ENCODE results near the gene KRTAP5-4.
A peak's percentile ranks its signal among the peaks of the same experiment; 100 is the strongest.
"Not testable (repeated sequence)": the region's sequence is repeated elsewhere in the genome, so short reads cannot be mapped to it uniquely, and the experiment has no call there.

Gene KRTAP5-4

DNA sequence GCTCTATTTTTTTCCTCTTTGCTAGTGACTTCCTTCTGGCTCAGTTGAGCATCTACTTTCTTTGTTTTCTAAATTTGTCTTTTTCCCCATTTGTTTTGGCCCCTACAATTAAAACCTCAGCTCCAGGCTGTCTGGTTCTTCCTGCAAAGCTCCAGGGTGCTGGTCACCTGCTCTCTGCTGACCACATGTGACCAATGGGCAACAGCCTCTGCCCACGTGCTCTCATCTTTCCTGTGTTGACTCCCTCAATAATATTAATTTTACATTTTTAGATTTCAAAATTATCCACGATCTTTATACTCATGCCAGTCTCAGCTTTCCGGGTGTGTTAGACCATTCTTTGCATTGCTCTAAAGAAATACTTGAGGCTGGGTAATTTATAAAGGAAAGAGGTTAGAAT is 23.5 kb downstream of the KRTAP5-4 start:
- DNase-seq, result not testable (repeated sequence)

DNA sequence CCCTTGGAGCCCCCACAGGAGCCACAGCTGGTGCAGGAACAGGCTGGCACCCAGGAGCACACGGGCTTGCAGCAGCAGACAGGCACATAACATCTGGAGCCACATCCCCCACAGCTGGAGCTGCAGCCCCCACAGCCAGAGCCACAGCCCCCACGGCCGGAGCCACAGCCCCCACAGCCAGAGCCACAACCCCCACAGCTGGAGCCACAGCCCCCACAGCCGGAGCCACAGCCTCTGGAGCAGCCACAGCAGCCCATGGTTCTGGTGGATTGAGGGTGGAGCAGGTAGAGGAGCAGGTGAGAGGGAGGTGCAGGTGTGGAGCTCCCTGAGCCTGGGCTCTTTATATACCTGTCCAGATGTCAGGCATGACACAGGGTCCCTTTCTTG is 24.0 kb downstream of the KRTAP5-4 start, which contains the start of gene KRTAP5-2:
KRTAP5-2 (minus strand) TSS at position 301 of the 387 bp plus-strand sequence; CDS start at position 257, 44 bp downstream.
- DNase-seq, result no peak

DNA sequence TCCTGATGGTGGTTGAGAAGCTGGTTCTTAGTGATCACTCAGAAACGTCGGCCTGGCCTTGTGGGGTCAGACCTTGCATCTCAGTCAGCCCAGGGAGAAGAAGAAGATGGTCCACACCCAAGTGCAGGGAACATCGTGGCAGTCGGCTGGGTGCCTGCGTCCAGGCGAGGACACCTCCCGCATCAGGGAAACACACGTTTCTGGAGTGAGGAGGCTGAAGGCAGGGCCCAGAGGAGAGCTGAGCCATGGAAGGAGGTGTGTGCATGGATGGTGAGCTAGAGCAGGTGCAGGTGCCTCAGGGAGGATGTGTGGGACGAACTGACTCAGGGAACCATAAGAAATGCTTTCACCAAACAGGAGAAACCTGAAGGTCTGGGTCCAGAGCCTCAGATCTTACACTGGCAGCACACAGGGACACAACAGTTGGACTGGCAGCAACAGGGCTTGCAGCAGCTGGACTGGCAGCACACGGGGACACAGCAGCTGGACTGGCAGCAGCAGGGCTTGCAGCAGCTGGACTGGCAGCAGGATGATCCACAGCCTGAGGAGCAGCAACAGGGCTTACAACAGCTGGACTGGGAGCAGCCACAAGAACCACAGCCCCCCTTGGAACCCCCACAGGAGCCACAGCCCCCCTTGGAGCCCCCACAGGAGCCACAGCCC is 24.5 kb downstream of the KRTAP5-4 start:
- no peak for DNase-seq

DNA sequence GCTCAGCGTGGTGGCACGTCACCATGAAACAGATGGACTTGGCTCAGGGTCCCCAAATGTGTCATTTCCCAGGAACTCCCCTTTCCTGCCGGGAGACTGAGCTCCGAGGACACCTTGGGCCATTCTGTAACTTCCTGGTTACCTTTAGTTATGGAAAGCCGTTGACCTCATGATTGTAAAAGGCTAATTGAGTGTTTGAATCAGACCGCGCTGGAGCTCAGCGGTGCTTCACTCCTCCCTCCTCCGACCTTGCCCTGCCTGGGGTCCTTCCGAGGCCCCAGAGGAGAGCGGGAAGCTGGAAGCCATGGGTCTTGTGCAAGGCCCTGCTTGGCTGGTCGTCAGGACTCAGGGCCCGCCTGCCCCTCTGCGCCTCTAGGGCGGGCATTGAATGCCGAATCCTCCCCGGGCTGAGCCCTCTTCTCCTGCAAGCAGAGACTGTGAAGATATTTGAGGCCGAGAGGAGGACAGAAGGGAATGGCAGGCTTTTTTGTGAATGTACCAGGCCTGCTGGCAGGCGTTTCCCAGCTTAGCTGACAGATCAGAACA is 25.3 kb downstream of the KRTAP5-4 start:
- not testable (repeated sequence) for DNase-seq

DNA sequence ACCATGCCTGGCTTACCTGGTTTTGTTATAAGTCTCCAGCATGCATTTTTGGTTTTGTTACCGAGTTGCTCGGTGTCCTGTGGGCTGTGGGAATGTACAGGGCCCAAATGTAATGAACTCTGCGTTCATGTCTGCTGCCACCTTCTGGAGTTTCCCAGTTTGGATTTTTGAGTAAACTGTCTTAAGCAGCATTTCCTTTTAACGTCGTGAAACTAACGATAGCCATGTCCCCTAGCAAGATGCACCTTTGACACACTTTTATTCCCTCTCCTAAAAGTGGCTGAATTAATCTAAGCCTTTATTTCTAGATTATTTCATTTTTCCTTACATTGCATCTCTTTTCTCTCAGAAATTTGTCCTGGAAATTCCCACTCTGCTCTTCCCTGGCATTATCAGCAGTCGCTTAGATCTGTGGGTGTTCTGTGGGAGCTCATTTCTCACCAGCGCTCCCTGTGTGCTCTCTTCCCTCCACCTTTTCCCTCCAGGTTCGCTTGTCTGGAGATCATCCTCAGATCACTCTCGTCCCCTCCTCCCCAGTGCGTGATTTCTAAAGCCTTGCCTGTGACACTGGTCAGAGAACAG is 25.9 kb downstream of the KRTAP5-4 start:
- not testable (repeated sequence) for DNase-seq

DNA sequence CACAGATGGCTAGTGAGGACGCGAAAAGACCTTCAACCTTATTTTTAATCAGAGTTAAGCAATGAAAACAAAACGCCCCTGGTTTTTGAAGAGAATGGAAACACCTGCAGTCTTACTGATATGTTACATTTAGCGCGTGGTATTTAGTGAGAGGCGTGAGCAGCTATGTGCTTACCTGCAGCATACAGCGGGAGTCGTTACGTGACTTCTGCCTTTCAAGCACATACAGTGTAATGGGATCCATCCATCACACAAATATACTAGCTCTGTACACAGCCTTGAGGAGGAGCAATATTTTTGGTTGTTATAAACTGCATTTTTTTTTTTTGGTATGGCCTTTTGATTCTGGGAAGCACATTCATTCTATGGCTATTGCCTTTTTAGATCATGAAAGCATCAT is 29.3 kb downstream of the KRTAP5-4 start:
- DNase-seq, result no peak

DNA sequence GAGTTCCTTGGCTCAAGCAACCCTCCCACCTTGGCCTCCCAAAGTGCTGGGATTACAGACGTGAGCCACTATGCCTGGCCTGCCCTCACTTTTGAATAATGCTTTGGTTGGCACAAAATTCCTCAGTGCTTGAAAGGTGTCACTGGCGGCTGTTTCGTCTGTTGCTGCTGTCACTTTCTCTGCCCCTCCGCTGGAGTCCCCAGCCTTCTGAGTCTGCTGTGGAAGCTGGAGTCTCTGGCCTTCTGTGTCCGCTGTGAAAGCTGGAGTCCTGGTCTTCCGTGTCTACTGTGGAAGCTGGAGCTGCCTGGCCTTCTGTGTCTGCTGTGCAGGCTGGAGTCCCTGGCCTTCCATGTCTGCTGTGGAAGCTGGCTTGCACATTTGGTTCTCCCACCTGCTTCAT is 31.9 kb downstream of the KRTAP5-4 start:
- no peak for DNase-seq

DNA sequence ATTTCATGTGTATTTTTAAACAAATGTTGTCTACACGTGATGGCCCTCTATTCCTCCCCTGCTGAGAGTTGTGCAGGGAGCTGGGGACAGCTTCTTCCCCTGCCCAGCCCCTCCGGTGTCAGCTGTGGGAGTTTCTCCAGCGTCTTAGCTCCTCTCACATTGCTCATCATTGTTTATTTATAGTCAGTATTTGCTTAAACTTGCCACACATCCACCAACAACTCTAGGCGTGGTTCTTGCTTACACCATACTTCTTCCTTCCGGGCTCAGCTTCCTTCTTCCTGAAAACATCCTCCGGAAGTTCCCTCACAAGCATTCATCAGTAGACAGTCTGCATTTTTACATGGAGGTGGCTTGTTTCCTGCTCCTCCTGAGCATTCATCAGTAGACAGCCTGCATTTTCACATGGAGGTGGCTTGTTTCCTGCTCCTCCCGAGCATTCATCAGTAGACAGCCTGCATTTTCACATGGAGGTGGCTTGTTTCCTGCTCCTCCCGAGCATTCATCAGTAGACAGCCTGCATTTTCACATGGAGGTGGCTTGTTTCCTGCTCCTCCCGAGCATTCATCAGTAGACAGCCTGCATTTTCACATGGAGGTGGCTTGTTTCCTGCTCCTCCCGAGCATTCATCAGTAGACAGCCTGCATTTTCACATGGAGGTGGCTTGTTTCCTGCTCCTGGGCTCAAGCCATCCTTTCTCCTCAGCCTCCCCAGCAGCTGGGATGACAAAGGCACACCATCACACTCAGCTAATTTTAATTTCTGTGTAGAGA is 32.6 kb downstream of the KRTAP5-4 start:
- DNase-seq, result not testable (repeated sequence)

DNA sequence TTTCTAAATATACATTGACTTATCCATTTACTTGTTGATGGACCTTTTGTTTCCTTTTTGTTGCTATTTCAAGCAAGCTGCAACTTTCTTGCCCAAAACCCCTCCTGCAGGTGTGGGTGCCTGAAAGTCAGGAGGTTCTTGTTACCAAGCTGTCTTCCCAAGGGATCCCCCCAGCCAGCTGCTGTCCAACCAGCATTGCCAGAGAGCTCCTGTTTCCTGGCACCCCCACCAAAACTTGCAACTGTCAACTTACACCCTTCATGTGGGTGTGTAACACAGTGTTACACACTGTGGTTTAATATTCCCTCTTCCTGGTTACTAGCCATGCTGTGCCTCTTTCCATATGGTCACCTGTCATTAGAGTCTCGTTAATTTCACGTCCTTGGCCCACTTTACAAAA is 35.2 kb downstream of the KRTAP5-4 start:
- no peak for DNase-seq

DNA sequence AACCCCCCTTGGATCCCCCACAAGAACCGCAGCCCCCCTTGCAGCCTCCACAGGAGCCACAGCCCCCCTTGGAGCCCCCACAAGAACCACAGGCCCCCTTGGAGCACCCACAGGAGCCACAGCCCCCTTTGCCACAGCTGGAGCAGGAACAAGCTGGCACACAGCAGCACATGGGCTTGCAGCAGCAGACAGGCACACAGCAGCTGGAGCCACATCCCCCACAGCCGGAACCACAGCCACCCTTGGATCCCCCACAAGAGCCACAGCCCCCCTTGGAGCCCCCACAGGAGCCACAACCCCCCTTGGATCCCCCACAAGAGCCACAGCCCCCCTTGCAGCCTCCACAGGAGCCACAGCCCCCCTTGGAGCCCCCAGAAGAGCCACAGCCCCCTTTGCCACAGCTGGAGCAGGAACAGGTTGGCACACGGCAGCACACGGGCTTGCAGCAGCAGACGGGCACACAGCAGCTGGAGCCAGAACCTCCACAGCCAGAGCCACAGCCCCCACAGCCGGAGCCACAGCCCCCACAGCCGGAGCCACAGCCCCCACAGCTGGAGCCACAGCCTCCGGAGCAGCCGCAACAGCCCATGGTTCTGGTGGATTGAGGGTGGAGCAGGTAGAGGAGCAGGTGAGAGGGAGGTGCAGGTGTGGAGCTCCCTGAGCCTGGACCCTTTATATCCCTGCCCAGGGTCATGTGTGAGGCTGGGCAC is 37.1 kb downstream of the KRTAP5-4 start, which contains the start of gene KRTAP5-1:
KRTAP5-1 (minus strand) TSS at position 623 of the 710 bp plus-strand sequence; CDS start at position 589, 34 bp downstream.
- DNase-seq, result not testable (repeated sequence)

DNA sequence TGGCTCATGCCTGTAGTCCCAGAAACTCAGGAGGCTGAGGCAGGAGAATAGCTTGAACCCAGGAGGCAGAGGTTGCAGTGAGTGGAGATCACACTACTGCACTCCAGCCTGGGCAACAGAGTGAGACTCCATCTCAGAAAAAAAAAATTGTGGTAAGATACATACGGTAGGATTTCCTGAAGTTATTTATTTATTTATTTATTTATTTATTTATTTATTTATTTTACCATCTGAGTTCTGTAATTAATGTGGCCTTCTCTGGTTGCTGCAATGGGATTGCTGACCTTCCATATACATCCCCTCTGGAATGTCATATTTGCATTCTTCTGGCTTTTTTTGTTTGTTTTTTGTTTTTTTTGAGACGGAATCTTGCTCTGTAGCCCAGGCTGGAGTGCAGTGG is 39.0 kb downstream of the KRTAP5-4 start:
- DNase-seq, result not testable (repeated sequence)

DNA sequence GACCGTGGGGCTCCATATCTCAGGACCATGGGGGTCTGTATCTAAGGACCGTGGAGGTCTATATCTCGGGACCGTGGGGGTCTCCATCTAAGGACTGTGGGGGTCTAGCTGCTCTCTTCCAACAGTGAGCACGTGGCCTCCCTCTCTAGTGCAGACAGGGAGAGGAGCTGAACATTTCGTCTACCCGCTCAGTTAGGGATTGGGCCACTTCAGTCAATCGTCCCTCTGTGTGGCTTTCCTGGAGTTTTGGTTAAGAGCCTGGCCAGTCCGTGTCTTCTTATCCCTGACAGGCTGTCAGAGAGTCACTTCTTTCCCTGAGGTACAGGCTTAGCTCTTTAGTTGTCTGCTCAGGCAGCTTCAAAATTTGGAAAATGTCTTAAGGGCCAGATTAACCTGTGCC is 40.0 kb downstream of the KRTAP5-4 start:
- no peak for DNase-seq

DNA sequence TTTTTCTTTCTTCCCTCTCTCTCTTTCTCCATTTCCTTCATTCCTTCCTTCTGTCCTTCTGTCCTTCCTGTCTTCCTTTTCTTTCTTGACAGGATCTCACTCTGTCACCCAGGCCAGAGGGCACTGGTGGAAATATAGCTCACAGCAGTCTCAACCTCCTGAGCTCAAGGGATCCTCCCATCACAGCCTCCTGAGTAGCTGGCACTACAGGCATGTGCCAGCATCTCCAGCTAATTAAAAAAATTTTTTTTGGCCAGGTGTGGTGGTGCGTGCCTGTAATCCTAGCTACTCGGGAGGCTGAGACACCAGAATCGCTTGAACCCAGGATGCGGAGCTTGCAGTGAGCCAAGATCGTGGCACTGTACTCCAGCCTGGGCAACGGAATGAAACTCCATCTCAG is 45.1 kb downstream of the KRTAP5-4 start:
- no peak for DNase-seq

DNA sequence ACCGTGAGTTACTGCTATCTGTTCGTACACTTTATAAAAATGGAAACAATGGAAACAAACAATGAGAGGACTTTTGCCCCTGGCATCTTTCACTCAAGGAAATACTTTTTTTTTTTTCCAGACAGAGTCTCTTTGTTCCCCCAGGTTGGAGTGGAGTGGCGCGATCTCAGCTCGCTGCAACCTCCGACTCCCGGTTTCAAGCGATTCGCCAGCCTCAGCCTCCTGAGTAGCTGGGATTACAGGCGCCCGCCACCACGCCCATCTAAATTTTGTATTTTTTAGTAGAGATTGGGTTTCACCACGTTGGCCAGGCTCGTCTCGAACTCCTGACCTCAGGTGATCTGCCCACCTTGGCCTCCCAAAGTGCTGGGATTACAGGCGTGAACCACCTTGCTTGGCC is 46.2 kb downstream of the KRTAP5-4 start:
- not testable (repeated sequence) for DNase-seq

DNA sequence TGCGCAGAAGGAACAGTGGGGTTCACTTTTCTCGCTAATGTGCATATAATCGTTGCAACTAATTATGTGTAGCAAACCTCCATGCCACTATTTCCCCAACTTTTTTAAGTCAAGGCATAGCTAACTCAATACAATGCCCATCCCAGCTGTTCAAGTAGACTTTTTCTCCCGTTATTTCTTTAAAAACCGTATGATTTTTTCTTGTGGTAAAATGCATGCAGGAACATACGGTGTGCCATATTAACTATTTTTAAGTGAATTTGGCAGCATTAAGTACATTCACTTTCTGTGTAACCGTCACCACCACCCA is 47.0 kb downstream of the KRTAP5-4 start:
- DNase-seq, result no peak

DNA sequence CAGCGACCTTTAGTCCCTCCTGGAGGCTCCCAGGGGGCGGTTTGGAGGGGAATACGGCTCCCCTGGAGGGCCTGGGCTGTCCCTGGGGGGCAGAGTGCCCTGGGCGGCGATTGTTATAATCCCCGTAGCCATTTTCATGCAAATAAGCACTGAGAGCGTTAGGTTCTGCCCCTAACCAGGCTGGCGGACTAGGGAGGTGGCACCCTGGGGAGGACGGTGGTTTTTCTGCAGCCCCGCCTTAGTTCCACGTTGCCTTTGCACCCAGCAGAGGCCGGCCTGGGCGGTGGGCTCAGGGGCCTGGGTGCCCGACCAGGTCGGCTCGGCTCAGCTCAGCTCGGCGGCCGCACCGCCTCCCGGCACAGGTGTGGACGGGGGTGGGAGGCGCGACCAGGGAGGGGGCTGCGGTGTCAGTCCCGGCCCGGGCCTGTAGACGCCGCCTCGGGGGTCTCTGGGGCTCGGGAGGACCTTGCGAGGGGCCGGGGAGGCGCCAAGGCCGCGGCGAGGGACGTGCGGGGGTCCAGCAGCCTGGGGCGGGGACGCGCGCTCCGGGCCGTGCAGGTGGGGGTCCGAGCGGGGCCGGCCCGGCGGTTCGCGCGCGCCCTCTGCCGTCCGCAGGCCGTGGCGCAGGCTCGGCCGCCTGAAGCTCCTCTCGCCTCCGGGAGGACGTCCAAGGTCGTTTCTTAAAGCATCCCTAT is 47.6 kb downstream of the KRTAP5-4 start:
- peak; percentile 69 for DNase-seq

DNA sequence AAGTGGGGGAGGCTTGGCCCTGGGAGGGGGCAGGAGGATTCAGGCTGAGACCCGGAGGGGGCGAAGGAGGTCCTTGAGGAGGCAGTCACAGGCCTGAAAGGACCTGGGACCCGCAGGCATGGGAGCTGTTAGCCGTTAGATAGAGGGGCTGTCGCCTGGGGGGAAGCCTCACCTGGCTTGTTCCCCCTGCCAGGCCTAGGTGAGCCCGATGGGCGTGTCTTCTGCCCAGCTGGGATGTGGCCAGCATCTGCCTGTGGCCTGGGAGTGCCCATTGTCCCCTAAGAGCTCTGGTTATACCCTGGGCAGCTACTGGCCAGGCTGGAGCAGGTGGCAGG is 48.1 kb downstream of the KRTAP5-4 start:
- DNase-seq, result no peak

DNA sequence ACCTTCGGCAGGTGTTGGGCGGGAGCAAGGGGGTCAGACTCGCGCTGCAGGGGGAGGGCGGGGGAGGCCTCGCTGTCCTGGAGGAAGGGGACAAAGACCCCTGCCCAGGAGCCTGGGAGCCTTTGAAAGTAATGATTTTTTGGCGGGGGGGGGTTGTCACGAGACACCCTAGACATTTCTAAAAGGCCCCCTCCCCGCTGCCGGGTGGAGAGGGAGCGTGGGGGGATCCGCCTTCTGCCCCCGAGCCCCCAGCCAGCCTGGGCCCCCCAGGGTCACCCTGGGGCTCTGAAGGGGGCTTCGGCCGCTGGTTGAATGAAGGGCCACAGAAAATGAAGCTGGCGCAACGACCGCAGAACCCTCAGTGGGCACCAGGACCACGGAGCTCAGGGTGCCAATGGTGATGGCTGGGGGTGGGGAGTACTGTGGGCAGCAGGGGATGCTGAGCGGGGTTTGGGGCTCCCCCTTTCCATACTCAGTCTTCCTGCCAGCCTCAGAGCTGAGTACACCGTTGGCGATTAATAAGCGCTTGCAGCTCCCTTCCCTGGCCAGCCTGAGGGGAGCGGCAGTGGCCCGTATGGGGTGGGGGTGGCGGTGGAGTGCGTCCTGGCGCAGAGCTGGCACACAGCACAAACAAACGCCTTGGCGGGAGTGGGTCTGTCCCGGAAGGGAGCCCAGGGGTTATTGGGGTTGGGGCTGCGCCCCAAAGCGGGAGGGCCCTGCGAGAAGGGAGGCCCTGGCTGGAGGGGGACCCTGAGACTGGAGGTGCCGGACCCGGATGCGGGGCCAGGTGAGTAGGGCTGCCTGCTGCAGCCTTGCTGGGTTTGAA is 48.6 kb downstream of the KRTAP5-4 start:
- peak; percentile 37 for DNase-seq

DNA sequence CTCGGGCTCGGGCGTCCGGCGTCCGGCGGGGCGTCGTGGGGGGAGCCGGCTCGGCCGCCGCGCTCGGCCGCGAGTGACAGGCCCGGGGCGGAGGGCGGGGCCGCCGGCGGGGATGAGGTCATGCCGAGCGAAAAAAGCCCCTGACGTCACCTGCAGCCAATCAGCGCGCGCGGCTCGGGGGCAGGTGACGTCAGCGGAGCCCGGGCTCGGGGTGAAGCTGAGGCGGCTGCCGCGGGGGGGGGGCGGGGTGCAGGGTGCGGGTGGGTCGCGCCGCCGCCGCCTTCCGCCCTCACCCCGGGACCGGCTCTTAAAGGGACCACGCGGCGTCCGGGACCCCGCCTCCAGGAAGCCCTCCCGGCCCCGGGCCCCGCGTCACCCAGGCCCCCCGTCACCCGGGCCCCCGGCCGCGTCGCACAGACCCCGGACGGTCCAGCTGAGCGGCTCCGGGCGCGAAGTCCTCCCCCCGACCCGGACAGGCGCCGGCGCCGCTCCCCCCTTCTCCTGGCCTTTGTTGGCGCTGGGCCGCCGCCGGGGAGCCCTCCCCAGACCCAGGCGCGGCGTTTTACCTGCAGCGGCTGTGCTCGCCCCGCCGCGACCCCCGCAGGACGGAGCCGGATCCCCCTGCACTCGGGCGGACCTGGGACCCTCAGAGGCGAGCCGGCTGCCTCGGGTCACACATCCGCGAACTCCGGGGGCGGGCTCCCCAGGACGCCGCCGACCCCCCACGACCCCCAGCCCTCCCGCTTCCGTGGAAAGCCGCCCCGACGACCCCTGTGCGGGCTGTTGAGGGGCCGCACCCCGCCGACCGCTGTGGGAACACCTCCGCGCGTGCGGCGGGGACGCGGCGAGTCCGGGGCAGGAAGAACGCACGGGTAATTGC is 49.5 kb downstream of the KRTAP5-4 start, which contains the start of gene DUSP8:
DUSP8 (minus strand) TSS at position 75 of the 880 bp plus-strand sequence. CDS start 6,445 bp downstream, outside the sequence.
- peak; percentile 92 for DNase-seq

DNA sequence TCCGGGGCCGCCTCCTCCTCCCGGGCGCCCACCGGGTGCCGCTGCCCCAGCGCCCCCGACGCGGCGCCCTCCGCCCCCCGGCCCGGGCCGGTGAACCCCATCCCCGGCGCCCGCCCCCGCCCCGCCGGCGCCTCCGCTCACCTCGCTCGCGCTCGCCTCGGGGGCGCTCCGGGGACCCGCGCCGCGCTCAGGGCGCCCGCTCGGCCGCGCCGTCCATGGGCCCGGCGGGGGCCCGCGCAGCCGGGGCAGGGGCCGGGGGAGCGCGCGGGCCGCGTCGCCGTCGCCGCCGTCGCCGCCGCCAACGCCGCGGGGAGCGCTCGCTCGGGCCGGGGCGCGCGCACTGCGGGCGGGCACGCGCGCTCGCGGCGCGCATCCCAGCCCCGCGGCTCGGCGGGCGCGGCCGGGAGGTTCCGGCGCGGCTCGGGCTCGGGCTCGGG is 50.2 kb downstream of the KRTAP5-4 start:
- no peak for DNase-seq

Measured in activated naive CD4-positive, alpha-beta T cell treated with Interleukin-2 at 50 U/mL for 16 hours (primary cell).